PC-3 (cell line): ENCODE results near the gene LSR. TPM values are rescaled to one million over a fixed set of nuclear protein-coding genes. Genes with fewer than 3 reads are reported as not detected.
"Not testable (repeated sequence)": the region's sequence is repeated elsewhere in the genome, so short reads cannot be mapped to it uniquely, and the experiment has no call there.

Experiments used
- ATAC-seq: fragments of 200-7000 bp; cut with Tn5 transposase; 2 replicates; pipeline ENCODE4 v1.9.1; 2020; ENCODE audit warnings: mild to moderate bottlenecking, moderate library complexity
- BruUV-seq: library from RNA; stranded (reverse); fragments of 400-500 nt; replicated peaks from 2 replicates; lab custom pipeline; 2021; lab: Mats Ljungman, UMichigan
- CTCF ChIA-PET: fragments of 300-600 bp; sonication (Branson Sonifier 250); formaldehyde crosslinking; loops from one replicate; lab custom pipeline; 2022; ENCODE audit warnings: antibody characterized with exemption; lab: Charles Lee
- POLR2A ChIA-PET: fragments of 300-600 bp; sonication (Branson Sonifier 250); formaldehyde crosslinking; loops from one replicate; lab custom pipeline; 2022; ENCODE audit warnings: antibody characterized with exemption; ENCODE audit not compliant: unreplicated experiment; lab: Charles Lee
- DNase-seq: peaks from one replicate; pipeline ENCODE4 v3.0.0-alpha.2; 2015
- H2AFZ ChIP-seq: fragments of 300-600 bp; sonication (generic); 2 replicates; pipeline ENCODE4 v1.6.0; 2016; ENCODE audit warnings: antibody characterized with exemption, low read length
- H3F3A ChIP-seq: fragments of 300-600 bp; sonication (generic); one replicate; pipeline ENCODE4 v1.6.0; 2017; ENCODE audit warnings: antibody characterized with exemption, low read length, control low read depth, mild to moderate bottlenecking; ENCODE audit not compliant: unreplicated experiment
- H3K27ac ChIP-seq: fragments of 300-600 bp; sonication (generic); 2 replicates; pipeline ENCODE4 v1.5.1; 2016; ENCODE audit warnings: mild to moderate bottlenecking, low read length
- H3K27me3 ChIP-seq: fragments of 300-600 bp; sonication (generic); 2 replicates; pipeline ENCODE4 v1.6.1; 2016; ENCODE audit warnings: low read length, mixed read lengths
- H3K36me3 ChIP-seq: fragments of 300-600 bp; sonication (generic); 2 replicates; pipeline ENCODE4 v1.6.1; 2016; ENCODE audit warnings: low read depth, mixed run types, low read length, mixed read lengths
- H3K4me1 ChIP-seq: fragments of 300-600 bp; sonication (generic); 2 replicates; pipeline ENCODE4 v1.5.1; 2016; ENCODE audit warnings: low read length; ENCODE audit not compliant: insufficient read depth
- H3K4me2 ChIP-seq: fragments of 300-600 bp; sonication (generic); 2 replicates; pipeline ENCODE4 v1.6.0; 2016; ENCODE audit warnings: low read length
- H3K4me3 ChIP-seq: fragments of 300-600 bp; sonication (generic); 2 replicates; pipeline ENCODE4 v1.5.1; 2016; ENCODE audit warnings: mild to moderate bottlenecking, low read length, mixed read lengths
- H3K79me2 ChIP-seq: fragments of 300-600 bp; sonication (generic); 2 replicates; pipeline ENCODE4 v1.6.1; 2017; ENCODE audit warnings: low read length, mixed read lengths
- H3K9ac ChIP-seq: fragments of 300-600 bp; sonication (generic); 2 replicates; pipeline ENCODE4 v1.6.0; 2016; ENCODE audit warnings: mild to moderate bottlenecking, low read length
- H3K9me2 ChIP-seq: fragments of 300-600 bp; sonication (generic); replicated peaks from 2 replicates; pipeline ENCODE4 v1.6.1; 2016; ENCODE audit warnings: mixed run types, low read length, mixed read lengths
- H3K9me3 ChIP-seq: fragments of 300-600 bp; sonication (generic); 2 replicates; pipeline ENCODE4 v1.6.1; 2016; ENCODE audit warnings: low read length, mixed read lengths
- H4K20me1 ChIP-seq: fragments of 300-600 bp; sonication (generic); 2 replicates; pipeline ENCODE4 v1.6.1; 2016; ENCODE audit warnings: low read length, mixed read lengths
- EZH2 ChIP-seq: fragments of 300-600 bp; sonication (generic); IDR thresholded peaks from one replicate; pipeline ENCODE4 v1.6.1; 2017; ENCODE audit warnings: antibody characterized with exemption, mild to moderate bottlenecking, low read length; ENCODE audit not compliant: unreplicated experiment
- EZH2phosphoT487 ChIP-seq: fragments of 300-600 bp; sonication (generic); IDR thresholded peaks from 2 replicates; pipeline ENCODE4 v1.6.1; 2018; ENCODE audit warnings: mild to moderate bottlenecking, antibody characterized with exemption, low read length, borderline replicate concordance
- intact Hi-C: fragments of 100-400 bp; cut with micrococcal nuclease; formaldehyde crosslinking; loops from 2 replicates; pipeline ENCODE4 v1.9.0; 2023
- total RNA-seq: library from RNA; depleted of rRNA; stranded (reverse); fragments of >200 nt; gene quantifications from 2 replicates; pipeline ENCODE4 v1.2.3, GENCODE V29; 2014
- TF ChIP-seq, protein P1 (sequence below): fragments of 300-600 bp; sonication (generic); conservative IDR thresholded peaks from 2 replicates; pipeline ENCODE4 v1.5.1; 2017; ENCODE audit warnings: antibody characterized with exemption, low read depth, mild to moderate bottlenecking, low read length

The LSR gene
- total RNA-seq, 1 experiment from 2014 or later: 91.0 TPM

DNA sequence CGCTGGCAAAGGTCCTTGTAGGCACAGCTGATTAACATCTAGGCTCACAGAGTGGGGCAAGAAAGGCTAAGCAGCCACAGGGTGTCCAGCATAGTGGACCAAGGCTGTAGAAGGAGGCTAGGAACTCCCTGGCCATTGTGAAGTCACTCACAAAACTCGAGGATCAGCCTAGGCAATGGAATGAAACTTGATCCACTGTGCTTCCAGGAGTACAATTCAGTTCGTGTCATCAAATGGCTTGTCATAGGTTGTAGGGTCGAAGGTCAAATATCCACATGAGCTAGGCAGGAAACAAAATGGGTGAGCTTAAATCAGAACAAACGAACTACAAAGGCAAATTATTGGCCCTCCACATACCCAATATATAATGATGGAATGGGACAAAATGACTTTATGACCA is 15.9 kb upstream of the LSR start:
- no peak for ATAC-seq
- intact Hi-C loops: no loop called here
- TF ChIP-seq, protein P1, sequence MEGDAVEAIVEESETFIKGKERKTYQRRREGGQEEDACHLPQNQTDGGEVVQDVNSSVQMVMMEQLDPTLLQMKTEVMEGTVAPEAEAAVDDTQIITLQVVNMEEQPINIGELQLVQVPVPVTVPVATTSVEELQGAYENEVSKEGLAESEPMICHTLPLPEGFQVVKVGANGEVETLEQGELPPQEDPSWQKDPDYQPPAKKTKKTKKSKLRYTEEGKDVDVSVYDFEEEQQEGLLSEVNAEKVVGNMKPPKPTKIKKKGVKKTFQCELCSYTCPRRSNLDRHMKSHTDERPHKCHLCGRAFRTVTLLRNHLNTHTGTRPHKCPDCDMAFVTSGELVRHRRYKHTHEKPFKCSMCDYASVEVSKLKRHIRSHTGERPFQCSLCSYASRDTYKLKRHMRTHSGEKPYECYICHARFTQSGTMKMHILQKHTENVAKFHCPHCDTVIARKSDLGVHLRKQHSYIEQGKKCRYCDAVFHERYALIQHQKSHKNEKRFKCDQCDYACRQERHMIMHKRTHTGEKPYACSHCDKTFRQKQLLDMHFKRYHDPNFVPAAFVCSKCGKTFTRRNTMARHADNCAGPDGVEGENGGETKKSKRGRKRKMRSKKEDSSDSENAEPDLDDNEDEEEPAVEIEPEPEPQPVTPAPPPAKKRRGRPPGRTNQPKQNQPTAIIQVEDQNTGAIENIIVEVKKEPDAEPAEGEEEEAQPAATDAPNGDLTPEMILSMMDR: no peak
- TF ChIP-seq EZH2 (no peak), EZH2phosphoT487 (no peak)

DNA sequence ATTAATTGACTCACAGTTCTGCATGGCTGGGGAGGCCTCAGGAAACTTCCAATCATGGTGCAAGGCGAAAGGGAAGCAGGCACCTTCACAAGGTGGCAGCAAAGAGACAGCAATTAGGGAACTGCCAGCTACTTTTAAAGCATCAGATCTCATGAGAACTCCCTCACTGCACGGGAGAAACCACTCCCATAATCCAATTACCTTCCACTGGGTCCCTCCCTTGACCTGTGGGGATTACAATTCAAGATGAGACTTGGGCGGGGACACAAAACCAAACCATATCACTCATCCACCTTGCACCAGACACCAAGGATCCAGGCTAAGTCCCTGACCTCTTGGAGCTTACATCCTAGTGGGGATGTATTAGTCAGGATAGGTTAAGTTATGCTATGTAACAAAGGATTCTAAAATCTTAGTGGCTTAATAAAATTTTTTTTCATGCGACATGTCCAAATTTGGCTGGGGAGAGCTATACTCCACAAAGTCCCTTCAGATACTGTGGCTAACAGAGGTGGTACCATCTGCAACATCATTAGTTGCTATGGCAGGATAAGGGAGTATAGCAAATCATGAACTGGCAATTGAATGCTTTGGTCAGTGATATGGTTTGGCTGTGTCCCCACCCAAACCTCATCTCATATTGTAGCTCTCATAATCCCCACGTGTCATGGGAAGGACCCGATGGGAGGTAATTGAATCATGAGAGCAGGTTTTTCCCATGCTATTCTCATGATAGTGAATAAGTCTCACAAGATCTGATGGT is 12.0 kb upstream of the LSR start:
- H3F3A ChIP-seq: no peaks in the 10 kb centered on the region
- no peaks in the 10 kb centered on the region for H3K4me1 ChIP-seq
- no peak for ATAC-seq
- H3K27me3 ChIP-seq: no peaks in the 10 kb centered on the region
- no peak overlapping the region for H3K9ac ChIP-seq
- no peaks in the 10 kb centered on the region for H3K9me2 ChIP-seq
- peak; percentile 7 for DNase-seq
- intact Hi-C loops: no loop called here
- no peak overlapping the region for H3K4me3 ChIP-seq
- H3K4me2 ChIP-seq: no peak overlapping the region
- H2AFZ ChIP-seq: no peak overlapping the region
- H4K20me1 ChIP-seq: no peaks in the 10 kb centered on the region
- H3K9me3 ChIP-seq: no peaks in the 10 kb centered on the region
- no peak overlapping the region for H3K27ac ChIP-seq
- ChIA-PET POLR2A (no interaction called here), CTCF (no interaction called here)
- TF ChIP-seq, protein P1: no peak
- no peak for TF ChIP-seq EZH2
- no peak for TF ChIP-seq EZH2phosphoT487
- H3K79me2 ChIP-seq: no peaks in the 10 kb centered on the region
- H3K36me3 ChIP-seq: no peaks in the 10 kb centered on the region
- BruUV-seq: no TSS peak

More for the DNA sequence above, 15.9 kb upstream of the LSR start:
- Histone ChIP-seq H3K9ac (no peak overlapping the region), H3K4me3 (no peak overlapping the region), H3K36me3 (no peaks in the 10 kb centered on the region), H3K27ac (no peak overlapping the region), H3F3A (no peaks in the 10 kb centered on the region), H2AFZ (no peak overlapping the region), H3K79me2 (no peaks in the 10 kb centered on the region), H3K9me2 (no peaks in the 10 kb centered on the region), H3K4me1 (no peaks in the 10 kb centered on the region), H3K27me3 (no peaks in the 10 kb centered on the region), H4K20me1 (no peaks in the 10 kb centered on the region), H3K4me2 (no peak overlapping the region), H3K9me3 (no peaks in the 10 kb centered on the region)
- no peak for DNase-seq
- BruUV-seq: no TSS peak
- ChIA-PET POLR2A (no interaction called here), CTCF (no interaction called here)

DNA sequence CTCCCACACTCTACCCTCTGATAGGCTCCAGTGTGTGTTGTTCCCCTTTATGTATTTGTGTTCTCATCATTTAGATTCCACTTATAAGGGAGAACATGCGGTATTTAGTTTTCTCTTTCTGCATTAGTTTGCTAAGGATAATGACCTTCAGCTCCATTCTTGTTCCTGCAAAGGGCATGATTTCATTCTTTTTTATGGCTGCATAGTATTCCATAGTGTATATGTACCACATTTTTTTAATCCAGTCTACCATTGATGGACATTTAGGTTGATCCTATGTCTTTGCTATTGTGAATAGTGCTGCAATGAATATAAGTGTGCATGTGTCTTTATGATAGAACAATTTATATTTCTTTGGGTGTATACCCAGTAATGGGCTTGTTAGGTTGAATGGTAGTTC is 9.2 kb upstream of the LSR start:
- H3K9ac ChIP-seq, H3K27ac ChIP-seq, intact Hi-C loops, H3K79me2 ChIP-seq, H3F3A ChIP-seq, H3K4me1 ChIP-seq, H3K4me3 ChIP-seq, H3K4me2 ChIP-seq, H4K20me1 ChIP-seq, ATAC-seq, H2AFZ ChIP-seq, CTCF ChIA-PET, POLR2A ChIA-PET, H3K27me3 ChIP-seq, H3K9me2 ChIP-seq, H3K9me3 ChIP-seq, BruUV-seq, H3K36me3 ChIP-seq, DNase-seq: not testable (repeated sequence)
